GM21576 (cell line): ENCODE measurements around the gene WDR86.
A peak's percentile ranks its signal among the peaks of the same experiment; 100 is the strongest.

Experiments
- ATAC-seq: cut with Tn5 transposase; IDR thresholded peaks from one replicate; pipeline ENCODE4 v1.9.1; 2021; ENCODE audit warnings: mild to moderate bottlenecking, moderate library complexity; ENCODE audit not compliant: unreplicated experiment

Gene WDR86

DNA sequence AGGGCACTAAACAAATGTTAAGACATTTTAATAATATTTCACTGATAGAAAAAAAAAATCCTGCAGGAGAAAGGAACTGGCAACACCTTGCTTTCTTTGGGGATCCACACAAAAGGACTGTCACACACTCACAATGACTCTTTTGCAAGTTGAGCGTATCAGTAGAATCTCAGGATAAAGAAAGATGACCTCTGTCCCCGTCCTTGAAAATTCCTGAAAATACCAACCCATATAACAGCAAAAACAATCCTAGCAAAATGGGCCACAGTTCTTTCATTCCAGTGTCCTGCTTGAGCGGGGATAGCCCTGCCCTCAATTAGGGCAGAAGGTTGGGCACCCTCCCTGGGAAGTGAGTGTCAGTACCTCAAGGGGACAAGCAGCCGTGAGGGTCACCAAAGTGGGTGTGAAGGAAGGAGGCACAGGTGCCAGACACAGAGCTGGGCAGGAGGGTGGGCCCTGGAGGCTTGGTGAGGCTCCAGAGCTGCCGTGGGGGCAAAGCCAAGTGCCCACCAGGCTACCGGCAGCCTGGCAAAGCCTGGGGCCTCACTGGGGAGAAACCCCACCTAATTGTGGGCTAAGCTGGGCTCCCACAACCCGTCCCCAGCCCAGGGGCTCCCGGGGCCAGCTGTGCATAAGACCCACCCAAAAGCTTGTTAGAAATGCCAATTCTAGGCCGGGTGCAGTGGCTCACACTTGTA, 2.8 kb downstream of the WDR86 start:
- ATAC-seq, result no peak

- ATAC-seq, result no peak
These were observed 3.6 kb downstream of the WDR86 start for GRCh38 chr7:151406051-151406875.

- no peak for ATAC-seq
These were observed 4.2 kb downstream of the WDR86 start for GRCh38 chr7:151405588-151405987.

- ATAC-seq, result no peak
These were observed 4.8 kb downstream of the WDR86 start for GRCh38 chr7:151405056-151405455.

GRCh38 chr7:151404216-151405011, 5.4 kb downstream of the WDR86 start:
- no peak for ATAC-seq

DNA sequence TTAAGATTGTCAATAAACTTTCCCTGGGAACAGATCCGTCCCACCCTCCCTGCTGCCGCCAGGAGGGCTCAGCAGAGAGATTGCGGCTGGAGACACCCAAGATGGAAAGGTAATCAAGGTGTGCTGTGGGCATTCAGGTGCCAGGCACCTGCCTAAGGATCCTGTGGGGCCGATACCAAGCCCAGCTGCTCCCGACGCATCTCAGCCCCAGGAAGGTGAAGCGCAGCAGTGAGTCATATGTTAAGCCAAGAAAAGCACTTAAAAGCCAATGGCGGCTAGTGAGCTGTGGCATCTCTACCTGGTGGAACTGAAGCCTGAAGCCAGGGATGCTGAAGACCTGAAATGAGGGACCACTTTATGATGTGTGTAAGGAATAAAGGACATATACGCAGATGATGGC, 6.1 kb downstream of the WDR86 start:
- ATAC-seq, result no peak

GRCh38 chr7:151402029-151402835, 7.6 kb downstream of the WDR86 start:
- no peak for ATAC-seq

DNA sequence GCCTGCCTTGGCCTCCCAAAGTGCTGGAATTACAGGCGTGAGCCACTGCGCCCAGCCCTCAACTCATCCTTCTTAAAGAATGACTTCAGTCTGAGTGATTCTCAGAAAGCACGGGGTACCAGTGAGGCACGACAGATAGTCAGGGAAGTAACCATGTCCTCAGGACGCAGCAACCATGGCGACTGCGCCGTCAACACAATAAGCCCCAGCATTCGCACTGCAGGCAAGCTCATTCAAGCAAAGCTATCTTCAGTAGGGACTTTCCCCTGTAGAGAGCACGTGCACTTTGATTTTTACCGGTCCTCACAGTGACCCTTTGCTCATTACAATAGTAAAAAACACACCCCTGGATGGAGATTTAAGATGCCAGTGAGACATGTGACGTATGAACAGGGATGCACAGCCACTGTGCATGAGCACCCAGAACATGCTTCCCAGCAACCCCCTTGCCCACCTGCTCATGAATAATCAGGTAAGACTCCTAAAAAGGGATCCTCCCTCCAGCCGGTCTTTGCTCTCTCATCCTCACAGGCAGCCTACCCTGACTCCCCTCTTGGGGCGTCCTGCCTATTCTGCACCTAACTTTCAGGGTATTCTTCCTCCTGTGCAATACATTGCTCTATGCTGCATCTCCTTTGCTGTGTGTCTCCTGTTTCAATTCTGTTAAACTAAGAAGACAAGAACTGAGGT, 9.1 kb downstream of the WDR86 start:
- ATAC-seq, result peak; percentile 84

GRCh38 chr7:151399906-151400305, 9.9 kb downstream of the WDR86 start:
- ATAC-seq, result no peak

GRCh38 chr7:151399305-151399601, 10.6 kb downstream of the WDR86 start:
- no peak for ATAC-seq

- no peak for ATAC-seq
These were observed 11.2 kb downstream of the WDR86 start for GRCh38 chr7:151398446-151399304.

DNA sequence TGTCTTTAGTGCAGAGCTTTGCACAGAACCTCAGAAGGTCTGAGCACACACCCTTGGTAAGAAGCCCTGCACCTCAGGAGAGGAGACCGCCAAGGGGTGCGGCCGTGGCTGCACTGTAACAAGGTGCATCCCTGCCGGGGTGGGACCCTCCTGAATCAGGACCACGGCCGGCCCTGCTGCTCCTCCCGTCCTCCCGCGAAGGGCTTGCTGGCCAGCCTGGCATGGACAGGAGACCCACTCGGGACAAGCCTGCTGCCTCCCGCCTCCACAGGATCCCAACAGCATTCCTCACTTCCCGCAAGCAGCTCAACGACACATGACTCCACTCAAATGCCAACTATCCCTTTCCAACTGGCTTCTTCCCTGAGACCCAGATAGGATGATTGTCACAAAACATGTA, 12.8 kb downstream of the WDR86 start:
- no peak for ATAC-seq

DNA sequence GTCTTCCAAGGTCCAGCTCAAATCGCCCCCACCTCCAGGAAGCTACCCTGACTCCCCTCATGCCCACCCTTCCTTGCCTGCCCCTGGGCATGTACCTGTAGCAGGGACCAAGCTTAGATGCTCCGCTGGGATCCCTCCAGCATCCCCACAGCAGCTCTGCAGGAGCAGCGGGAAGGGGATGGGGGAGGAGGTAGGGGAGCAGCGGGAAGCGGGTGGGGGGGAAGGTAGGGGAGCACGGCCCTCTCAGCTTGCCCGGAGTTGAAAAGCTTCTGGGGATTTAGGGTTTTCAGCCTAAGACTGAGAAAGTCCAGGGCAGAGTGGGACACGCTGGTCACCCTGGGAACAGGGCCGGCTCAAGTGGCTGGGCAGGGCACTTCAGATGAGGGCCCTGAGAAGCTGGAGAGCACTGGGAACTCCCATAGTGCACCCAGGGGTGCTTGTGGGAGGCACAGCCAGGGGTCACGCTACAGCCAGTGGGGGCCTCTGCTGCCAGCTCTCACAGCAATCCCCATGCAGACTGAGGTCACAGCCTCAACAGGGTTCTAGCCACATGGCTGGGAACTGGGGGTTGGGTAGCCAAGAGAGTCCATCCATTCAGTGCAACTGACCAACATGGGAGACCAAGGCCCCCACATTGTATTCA, 13.4 kb downstream of the WDR86 start:
- no peak for ATAC-seq

GRCh38 chr7:151395036-151395367, 14.8 kb downstream of the WDR86 start:
- no peak for ATAC-seq

DNA sequence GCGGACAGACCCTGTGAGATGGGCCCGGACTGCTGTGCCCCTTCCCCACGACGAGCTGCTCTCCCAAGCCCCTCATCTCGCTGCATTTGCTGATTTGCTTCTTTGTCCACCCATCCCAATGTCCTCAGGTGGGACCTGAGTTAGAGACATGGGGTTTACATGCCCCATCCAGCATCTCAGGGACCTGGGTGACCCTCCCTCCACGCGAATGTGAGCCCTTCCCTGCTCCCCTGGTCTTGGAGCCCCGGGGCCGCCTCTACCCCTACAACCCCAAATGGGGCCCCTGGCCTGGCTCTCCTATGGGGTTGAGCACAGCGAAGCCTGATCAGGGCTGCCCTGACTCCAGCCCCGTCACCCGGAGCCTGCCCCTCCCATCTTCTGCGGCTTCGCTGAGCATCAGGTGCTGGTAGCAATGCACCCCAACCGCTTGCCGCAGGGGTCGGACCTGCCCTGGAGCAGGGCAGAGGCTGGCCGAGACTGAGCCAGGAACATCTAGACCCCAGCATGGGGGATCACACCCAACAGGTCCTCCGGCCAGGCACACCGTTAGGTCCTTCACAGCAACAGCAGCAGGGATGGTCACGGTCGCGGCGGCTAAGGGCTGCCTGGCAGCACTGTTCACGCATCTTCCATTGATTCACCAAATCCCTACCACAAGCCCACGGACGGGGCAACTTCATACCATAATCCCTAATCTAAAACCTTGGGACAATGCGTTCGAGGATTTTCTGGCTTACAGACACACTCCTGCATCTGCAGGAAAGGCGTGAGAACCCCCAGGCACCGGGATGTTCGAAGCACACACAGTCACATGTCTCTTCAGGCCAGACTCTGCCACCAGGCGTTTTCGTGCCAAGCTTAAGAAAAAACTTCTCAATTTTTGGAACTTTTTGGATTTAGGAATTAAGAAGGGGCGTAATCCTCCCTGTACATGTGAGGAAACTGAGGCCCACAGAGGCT, 15.5 kb downstream of the WDR86 start:
- ATAC-seq, result no peak

- no peak for ATAC-seq
These were observed 16.5 kb downstream of the WDR86 start for GRCh38 chr7:151393031-151393977.

DNA sequence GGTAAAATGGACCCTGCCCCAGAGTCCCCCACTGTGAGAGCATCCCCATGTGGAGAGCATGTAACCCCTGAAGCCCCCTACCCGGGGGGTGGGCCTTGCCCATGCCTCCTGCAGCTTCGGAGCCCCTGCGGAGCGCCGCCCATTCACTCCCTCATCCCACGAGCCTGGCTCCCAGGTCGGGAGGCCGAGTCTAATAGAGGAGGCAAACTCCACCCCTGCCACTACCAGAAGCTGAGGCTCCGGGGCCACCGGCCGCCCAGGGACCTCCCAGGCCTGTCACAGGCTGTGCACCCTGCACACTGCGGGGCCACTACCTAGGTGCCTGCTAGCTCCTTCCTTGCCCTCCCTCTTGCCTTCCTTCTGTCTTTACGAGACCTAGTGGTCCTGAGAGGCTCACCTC, 17.4 kb downstream of the WDR86 start:
- ATAC-seq, result no peak
